ENCODE data around the gene NIPAL3.

DNA sequence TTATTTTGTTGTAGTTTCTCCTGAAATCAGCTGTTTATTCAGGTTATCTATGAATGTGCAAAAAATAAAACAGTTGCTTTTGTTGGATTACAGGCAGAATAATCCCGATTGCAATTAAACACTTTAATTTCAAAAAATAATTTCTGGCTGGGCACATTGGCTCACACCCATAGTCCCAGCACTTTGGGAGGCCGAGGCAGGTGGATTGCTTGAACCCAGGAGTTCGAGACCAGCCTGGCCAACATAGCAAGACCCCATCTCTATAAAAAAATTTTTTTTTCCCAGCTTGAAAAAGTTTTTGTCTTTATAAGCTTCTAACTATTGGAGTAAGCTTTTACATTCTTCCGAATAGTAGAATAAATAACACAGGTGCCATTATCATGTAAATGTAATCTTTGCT is 102.3 kb downstream of the NIPAL3 start:
- TF ChIP-seq CTCF (IDR thresholded peaks at IDR 0.05) = no peak
- no peak for TF ChIP-seq POLR2A (IDR thresholded peaks at IDR 0.05)

All from testis (tissue), 2 donors.